Upper lobe of left lung (tissue), 6 donors: ENCODE measurements around the gene CPEB1. TPM values are rescaled to one million over a fixed set of nuclear protein-coding genes. Genes with fewer than 3 reads are reported as not detected.

Source experiments
- ATAC-seq, 2 donors: fragments of 200-7000 bp; cut with Tn5 transposase; one replicate each; pipeline ENCODE4 v1.9.1; 2022; ENCODE audit warnings: mild to moderate bottlenecking in 2 of 2, moderate library complexity in 2 of 2; ENCODE audit not compliant: low FRiP score in 2 of 2
- DNase-seq, 2 donors: peaks; one replicate each; pipeline ENCODE4 v3.0.0-alpha.2; 2019 to 2020
- H3K27ac ChIP-seq, 4 donors: fragments of 200-600 bp; sonication (generic); one replicate each; pipeline ENCODE4 v1.5.1; 2016 to 2019
- H3K27me3 ChIP-seq, 4 donors: fragments of 200-600 bp; sonication (generic); one replicate each; pipeline ENCODE4 v1.5.1; 2017 to 2019
- H3K36me3 ChIP-seq, 4 donors: fragments of 200-600 bp; sonication (generic); one replicate each; pipeline ENCODE4 v1.5.1; 2016 to 2019
- H3K4me1 ChIP-seq, 4 donors: fragments of 200-600 bp; sonication (generic); one replicate each; pipeline ENCODE4 v1.5.1; 2018 to 2019
- H3K4me3 ChIP-seq, 4 donors: fragments of 200-600 bp; sonication (generic); one replicate each; pipeline ENCODE4 v1.5.1; 2017 to 2019; ENCODE audit warnings: mild to moderate bottlenecking in 2 of 4, moderate library complexity in 1 of 4
- H3K9me3 ChIP-seq, 4 donors: fragments of 200-600 bp; sonication (generic); one replicate each; pipeline ENCODE4 v1.5.1; 2018 to 2019
- CTCF ChIP-seq, 6 experiments: fragments of 450-650 bp in 4 of 6; fragments of 200-600 bp in 2 of 6; sonication (generic) in 2 of 6; IDR thresholded peaks; one replicate each; pipeline ENCODE4 v1.5.1; 2016 to 2019; ENCODE audit warnings: antibody characterized with exemption in 6 of 6
- EP300 ChIP-seq, 4 donors: sonication (generic); formaldehyde crosslinking; IDR thresholded peaks; one replicate each; pipeline ENCODE4 v1.5.1; 2017; ENCODE audit warnings: antibody characterized with exemption in 4 of 4, control low read depth in 2 of 4
- POLR2A ChIP-seq, 4 donors: fragments of 450-650 bp; IDR thresholded peaks; one replicate each; pipeline ENCODE4 v1.5.1; 2016 to 2017; ENCODE audit warnings: antibody characterized with exemption in 4 of 4, mild to moderate bottlenecking in 2 of 4
- POLR2AphosphoS5 ChIP-seq, 2 donors: sonication (generic); formaldehyde crosslinking; IDR thresholded peaks; one replicate each; pipeline ENCODE4 v1.5.1; 2017; ENCODE audit warnings: antibody characterized with exemption in 2 of 2
- WGBS, 2 donors: methylation state at CpG; one replicate each; pipeline ENCODE4 v1.1.5; 2017 to 2018; 5-methylcytosine and 5-hydroxymethylcytosine counted together
- total RNA-seq, 6 donors: library from RNA; depleted of rRNA in 4 of 6; stranded (reverse); fragments of >200 nt in 4 of 6; gene quantifications; one replicate each; pipeline versions ENCODE4 v1.1.0 to v1.2.1, GENCODE V29; 2016 to 2021
- donor health status: DM: no; HTN: no; CAD: no; lungs with moderate emphysema.
- donor health status: DM: no; HTN: yes; CAD: no; lungs with severe emphysema.

CPEB1 gene
- total RNA-seq, 6 donors from 2014 or later = 0.76 to 3.4 (median 1.7) TPM

- ATAC-seq = peak; percentile 82 to 89
- Histone ChIP-seq H3K27me3 (peaks cover 0 to 10% (median 4%) of the 10 kb centered on the region in 4 donors), H3K27ac (peak overlapping the region in 3 of 4 donors; percentile 24 to 73 (median 25)), H3K9me3 (no peaks in the 10 kb centered on the region), H3K36me3 (no peaks in the 10 kb centered on the region), H3K4me1 (peaks cover 5 to 12% (median 7%) of the 10 kb centered on the region in 4 donors), H3K4me3 (peak overlapping the region; percentile 31 to 58 (median 50))
- TF ChIP-seq CTCF (IDR thresholded peaks at IDR 0.05) = peak in 1 of 6 experiments; percentile 33
- TF ChIP-seq EP300 (IDR thresholded peaks at IDR 0.05) = no peak
- TF ChIP-seq POLR2AphosphoS5 (IDR thresholded peaks at IDR 0.05) = peak in 1 of 2 donors; percentile 52
- peak in 3 of 4 donors; percentile 42 to 77 (median 57) for TF ChIP-seq POLR2A (IDR thresholded peaks at IDR 0.05)
- peak; percentile 78 to 93 for DNase-seq
- 3 to 6% methylated on average over 9 to 42 of the region's 76 CpGs for WGBS, 2 donors
Measured at GRCh38 chr15:82680200-82681102, 33.3 kb upstream of the CPEB1 start.

GRCh38 chr15:82679626-82680199, 32.5 kb upstream of the CPEB1 start:
- Histone ChIP-seq H3K4me1 (peaks cover 5 to 12% (median 7%) of the 10 kb centered on the region in 4 donors), H3K27ac (no peak overlapping the region), H3K9me3 (no peaks in the 10 kb centered on the region), H3K27me3 (peaks cover 0 to 10% (median 4%) of the 10 kb centered on the region in 4 donors), H3K36me3 (no peaks in the 10 kb centered on the region), H3K4me3 (peak overlapping the region in 3 of 4 donors; percentile 47 to 58 (median 53))
- 31 to 43% methylated on average over 8 to 19 of the region's 19 CpGs for WGBS, 2 donors
- TF ChIP-seq POLR2A (IDR thresholded peaks at IDR 0.05) = no peak
- TF ChIP-seq EP300 (IDR thresholded peaks at IDR 0.05) = no peak
- no peak for TF ChIP-seq POLR2AphosphoS5 (IDR thresholded peaks at IDR 0.05)
- no peak for TF ChIP-seq CTCF (IDR thresholded peaks at IDR 0.05)
- no peak for DNase-seq
- ATAC-seq = no peak

- 87% methylated on average over 4 to 7 of the region's 7 CpGs for WGBS, 2 donors
- Histone ChIP-seq H3K4me3 (no peak overlapping the region), H3K27me3 (peaks cover 0 to 10% (median 4%) of the 10 kb centered on the region in 4 donors), H3K36me3 (no peaks in the 10 kb centered on the region), H3K9me3 (no peaks in the 10 kb centered on the region), H3K4me1 (peaks cover 5 to 12% (median 7%) of the 10 kb centered on the region in 4 donors), H3K27ac (no peak overlapping the region)
- DNase-seq (no peak), ATAC-seq (no peak)
- no peak for TF ChIP-seq CTCF (IDR thresholded peaks at IDR 0.05)
- TF ChIP-seq POLR2AphosphoS5 (IDR thresholded peaks at IDR 0.05) = no peak
- TF ChIP-seq POLR2A (IDR thresholded peaks at IDR 0.05) = no peak
- TF ChIP-seq EP300 (IDR thresholded peaks at IDR 0.05) = no peak
Measured at GRCh38 chr15:82677720-82678323, 30.7 kb upstream of the CPEB1 start.

- Histone ChIP-seq H3K27me3 (peaks cover 0 to 2% (median 0%) of the 10 kb centered on the region in 4 donors), H3K4me1 (peaks cover 0 to 1% (median under 1%) of the 10 kb centered on the region in 4 donors), H3K4me3 (no peak overlapping the region), H3K9me3 (no peaks in the 10 kb centered on the region), H3K27ac (no peak overlapping the region), H3K36me3 (no peaks in the 10 kb centered on the region)
- DNase-seq = no peak
- 68 to 76% methylated on average over 2 of the region's 2 CpGs for WGBS, 2 donors
- ATAC-seq = no peak
- TF ChIP-seq CTCF (IDR thresholded peaks at IDR 0.05) = no peak
- TF ChIP-seq EP300 (IDR thresholded peaks at IDR 0.05) = no peak
- no peak for TF ChIP-seq POLR2AphosphoS5 (IDR thresholded peaks at IDR 0.05)
- TF ChIP-seq POLR2A (IDR thresholded peaks at IDR 0.05) = no peak
Measured at GRCh38 chr15:82674873-82675272, 27.7 kb upstream of the CPEB1 start.
